DOHH2 (cell line): Measurements from ENCODE around the gene RAF1.

ENCODE experiments used
- CTCF ChIP-seq: fragments of 200-600 bp; sonication (generic); IDR thresholded peaks from one replicate; pipeline ENCODE4 v1.5.1; 2014; ENCODE audit warnings: antibody characterized with exemption, mild to moderate bottlenecking, low read depth, low read length; ENCODE audit not compliant: poor library complexity, severe bottlenecking
- EZH2phosphoT487 ChIP-seq: fragments of 200-600 bp; sonication (generic); IDR thresholded peaks from 2 replicates; pipeline ENCODE4 v1.6.1; 2017; ENCODE audit warnings: borderline replicate concordance, mild to moderate bottlenecking, antibody characterized with exemption, low read length, moderate library complexity, mixed read lengths

- TF ChIP-seq CTCF = no peak
- TF ChIP-seq EZH2phosphoT487 = no peak
Observed at GRCh38 chr3:12561397-12561796, 102.5 kb downstream of the RAF1 start.
